Nephron progenitor cell (in vitro differentiated cells): ENCODE results near the gene LYPD4.

ENCODE experiments used
- DNase-seq: peaks from one replicate; pipeline ENCODE4 v3.0.0; 2021
- H3K27ac Mint-ChIP-seq: 2 replicates; pipeline ENCODE4 v1.8.0; 2021; ENCODE audit warnings: mild to moderate bottlenecking, moderate library complexity, mixed read lengths
- H3K27me3 Mint-ChIP-seq: 2 replicates; pipeline ENCODE4 v1.8.0; 2021; ENCODE audit warnings: mild to moderate bottlenecking, low read depth, mixed read lengths; ENCODE audit not compliant: poor library complexity
- H3K36me3 Mint-ChIP-seq: 2 replicates; pipeline ENCODE4 v1.8.0; 2021; ENCODE audit warnings: low read depth, mixed read lengths
- H3K4me1 Mint-ChIP-seq: 2 replicates; pipeline ENCODE4 v1.8.0; 2021; ENCODE audit warnings: mixed read lengths
- H3K4me3 Mint-ChIP-seq: 2 replicates; pipeline ENCODE4 v1.8.0; 2021; ENCODE audit warnings: mild to moderate bottlenecking, moderate library complexity, mixed read lengths
- H3K9me3 Mint-ChIP-seq: 2 replicates; pipeline ENCODE4 v1.8.0; 2021; ENCODE audit warnings: mild to moderate bottlenecking, moderate library complexity, mixed read lengths
- TF ChIP-seq, protein P1 (sequence below): fragments of 200-600 bp; sonication (generic); IDR thresholded peaks from 2 replicates; pipeline ENCODE4 v1.5.0; 2021; ENCODE audit warnings: antibody characterized with exemption

LYPD4 gene

DNA sequence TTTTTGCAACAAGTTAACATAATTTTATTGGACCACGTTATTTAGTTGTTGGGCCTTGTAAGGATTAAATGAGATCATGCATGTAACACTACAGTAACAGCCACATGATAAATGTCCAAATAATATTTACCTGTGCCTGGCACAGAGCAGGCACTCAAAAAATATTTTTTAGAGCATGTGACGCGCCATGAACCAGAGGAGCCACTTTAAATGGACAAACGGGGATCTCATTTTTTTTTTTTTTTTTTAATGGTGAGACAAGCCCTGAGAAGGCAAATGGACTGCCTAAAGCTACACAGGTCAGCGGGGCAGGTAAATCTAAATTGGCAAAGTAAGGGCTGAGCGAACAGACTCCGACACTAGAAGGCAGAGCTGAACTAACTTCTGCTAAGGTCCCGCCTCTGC, 14.7 kb upstream of the LYPD4 start:
- Mint-ChIP-seq H3K9me3 (no peaks in the 10 kb centered on the region), H3K36me3 (peaks cover 36% of the 10 kb centered on the region), H3K4me3 (peak overlapping the region; percentile 94), H3K4me1 (peaks cover 37% of the 10 kb centered on the region), H3K27me3 (peaks cover 43% of the 10 kb centered on the region), H3K27ac (no peak overlapping the region)
- DNase-seq, result no peak
- TF ChIP-seq, protein P1, sequence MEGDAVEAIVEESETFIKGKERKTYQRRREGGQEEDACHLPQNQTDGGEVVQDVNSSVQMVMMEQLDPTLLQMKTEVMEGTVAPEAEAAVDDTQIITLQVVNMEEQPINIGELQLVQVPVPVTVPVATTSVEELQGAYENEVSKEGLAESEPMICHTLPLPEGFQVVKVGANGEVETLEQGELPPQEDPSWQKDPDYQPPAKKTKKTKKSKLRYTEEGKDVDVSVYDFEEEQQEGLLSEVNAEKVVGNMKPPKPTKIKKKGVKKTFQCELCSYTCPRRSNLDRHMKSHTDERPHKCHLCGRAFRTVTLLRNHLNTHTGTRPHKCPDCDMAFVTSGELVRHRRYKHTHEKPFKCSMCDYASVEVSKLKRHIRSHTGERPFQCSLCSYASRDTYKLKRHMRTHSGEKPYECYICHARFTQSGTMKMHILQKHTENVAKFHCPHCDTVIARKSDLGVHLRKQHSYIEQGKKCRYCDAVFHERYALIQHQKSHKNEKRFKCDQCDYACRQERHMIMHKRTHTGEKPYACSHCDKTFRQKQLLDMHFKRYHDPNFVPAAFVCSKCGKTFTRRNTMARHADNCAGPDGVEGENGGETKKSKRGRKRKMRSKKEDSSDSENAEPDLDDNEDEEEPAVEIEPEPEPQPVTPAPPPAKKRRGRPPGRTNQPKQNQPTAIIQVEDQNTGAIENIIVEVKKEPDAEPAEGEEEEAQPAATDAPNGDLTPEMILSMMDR, result no peak

DNA sequence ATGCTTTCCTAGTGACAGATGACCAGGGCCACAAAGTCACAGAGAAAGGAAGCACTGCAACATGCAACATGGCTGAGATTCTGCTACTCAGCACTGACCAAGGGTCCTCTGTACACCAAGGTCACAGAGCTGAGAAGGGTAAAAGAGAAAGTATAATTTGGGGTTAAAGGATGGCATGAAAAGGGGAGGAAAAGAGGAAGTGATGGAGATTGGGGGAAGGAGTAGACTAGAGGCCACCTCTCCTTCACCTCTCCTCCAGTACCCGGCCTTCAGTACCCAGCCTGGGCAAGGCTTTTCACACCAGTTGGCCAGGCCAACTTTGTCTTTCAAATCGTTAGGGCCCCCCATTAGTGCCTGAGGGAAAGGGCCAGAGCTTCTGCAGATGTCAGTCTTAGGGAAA, 9.3 kb upstream of the LYPD4 start:
- H3K9me3 Mint-ChIP-seq, result no peaks in the 10 kb centered on the region
- H3K36me3 Mint-ChIP-seq, result no peaks in the 10 kb centered on the region
- H3K27me3 Mint-ChIP-seq, result peaks cover 91% of the 10 kb centered on the region
- H3K27ac Mint-ChIP-seq, result no peak overlapping the region
- no peaks in the 10 kb centered on the region for H3K4me1 Mint-ChIP-seq
- H3K4me3 Mint-ChIP-seq, result no peak overlapping the region
- DNase-seq, result no peak
- TF ChIP-seq, protein P1, result no peak

DNA sequence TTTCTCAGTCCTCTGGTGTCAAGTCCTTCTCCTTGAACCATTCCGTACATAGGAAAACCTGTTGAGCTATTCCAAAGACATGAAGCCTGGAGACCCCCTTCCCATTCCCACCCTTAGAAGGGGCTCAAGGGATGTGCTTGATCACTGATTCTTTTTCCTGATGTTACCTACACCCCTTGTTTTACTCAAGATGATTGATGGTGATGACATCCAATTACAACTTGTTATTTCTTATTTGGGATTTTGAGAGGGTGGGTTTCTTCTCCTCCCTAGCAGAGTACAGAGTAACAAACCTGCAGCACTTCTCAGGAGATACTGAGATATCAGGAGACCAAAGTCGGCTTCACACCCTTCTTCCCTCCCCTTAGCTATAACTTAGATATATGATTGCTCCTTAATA, 8.9 kb upstream of the LYPD4 start:
- no peaks in the 10 kb centered on the region for H3K36me3 Mint-ChIP-seq
- H3K27me3 Mint-ChIP-seq, result peaks cover 94% of the 10 kb centered on the region

DNA sequence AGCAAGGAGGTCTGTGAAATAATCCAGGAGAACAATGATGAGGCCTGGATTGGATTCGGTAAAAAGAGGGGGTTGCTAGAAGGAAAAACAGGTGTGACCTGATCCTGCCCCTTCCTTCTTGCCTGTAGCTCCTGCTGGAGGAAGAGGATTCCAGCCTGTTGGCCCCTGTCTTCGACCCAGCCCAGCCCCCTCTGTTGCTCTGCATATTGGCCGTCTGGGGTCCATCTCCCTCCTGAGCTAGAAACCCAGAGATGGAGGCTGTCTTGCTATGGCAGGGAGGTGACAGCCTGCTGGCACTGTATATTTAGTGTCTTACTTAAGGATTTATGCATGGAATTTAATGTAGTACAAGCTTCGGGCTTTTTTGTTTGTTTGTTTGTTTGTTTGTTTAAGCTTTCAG, 7.0 kb upstream of the LYPD4 start:
- Mint-ChIP-seq H3K4me1 (no peaks in the 10 kb centered on the region), H3K27me3 (peaks cover 87% of the 10 kb centered on the region), H3K36me3 (no peaks in the 10 kb centered on the region), H3K27ac (no peak overlapping the region), H3K9me3 (no peaks in the 10 kb centered on the region), H3K4me3 (no peak overlapping the region)
- TF ChIP-seq, protein P1, result no peak
- DNase-seq, result no peak

More for the DNA sequence above, 8.9 kb upstream of the LYPD4 start:
- Mint-ChIP-seq H3K4me1 (no peaks in the 10 kb centered on the region), H3K9me3 (no peaks in the 10 kb centered on the region), H3K4me3 (no peak overlapping the region), H3K27ac (no peak overlapping the region)
- TF ChIP-seq, protein P1, result no peak
- DNase-seq, result no peak

DNA sequence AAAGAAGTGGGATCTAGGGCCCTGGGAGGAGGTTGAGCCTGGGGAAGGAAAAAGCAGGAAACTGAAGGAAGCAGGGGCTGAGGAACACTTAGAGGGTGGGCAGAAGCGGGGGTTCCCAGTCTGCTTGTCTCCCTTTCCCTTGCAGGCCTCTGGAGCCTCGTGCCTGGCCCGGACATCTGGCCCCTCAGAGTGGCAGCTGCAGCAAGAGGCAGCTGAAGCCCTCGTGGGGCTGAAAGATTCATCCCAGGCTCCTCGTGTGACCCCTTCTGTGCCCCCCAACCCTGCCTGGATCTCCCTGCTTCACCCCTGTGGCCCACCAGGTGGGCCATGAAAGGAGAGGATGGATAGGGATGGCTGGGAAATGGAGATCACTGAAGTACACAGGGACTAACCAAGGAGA, 5.9 kb upstream of the LYPD4 start:
- Mint-ChIP-seq H3K4me1 (no peaks in the 10 kb centered on the region), H3K9me3 (peaks cover 7% of the 10 kb centered on the region), H3K4me3 (no peak overlapping the region), H3K36me3 (no peaks in the 10 kb centered on the region), H3K27me3 (peaks cover 85% of the 10 kb centered on the region), H3K27ac (no peak overlapping the region)
- TF ChIP-seq, protein P1, result no peak
- no peak for DNase-seq

DNA sequence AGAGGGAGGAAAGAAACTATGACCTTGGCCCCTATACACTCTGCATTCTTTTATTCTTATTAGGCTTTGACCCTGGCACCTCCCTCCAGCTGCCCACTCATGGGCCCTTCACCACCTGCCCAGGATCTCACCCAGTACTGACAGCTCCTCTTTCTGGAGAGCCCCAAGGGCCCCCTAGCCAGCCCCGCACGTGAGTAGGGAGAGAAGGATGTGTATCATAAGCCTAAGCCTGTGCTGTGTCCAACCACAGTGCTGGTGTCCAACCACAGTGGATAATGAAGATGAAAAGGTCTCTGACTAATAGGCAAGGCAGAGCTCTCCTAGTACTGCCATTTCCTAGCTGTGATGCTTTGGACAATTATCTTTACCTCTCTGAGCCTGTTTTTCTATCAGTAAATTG, 4.6 kb upstream of the LYPD4 start:
- TF ChIP-seq, protein P1, result no peak
- Mint-ChIP-seq H3K9me3 (peaks cover 15% of the 10 kb centered on the region), H3K4me3 (no peak overlapping the region), H3K27ac (no peak overlapping the region), H3K36me3 (no peaks in the 10 kb centered on the region), H3K4me1 (no peaks in the 10 kb centered on the region), H3K27me3 (peaks cover 78% of the 10 kb centered on the region)
- no peak for DNase-seq
